Transverse colon (tissue), 3 donors: Measurements from ENCODE around the gene GALNT12.

Experiments used
- CTCF ChIP-seq, 5 experiments: fragments of 200-600 bp in 3 of 5; fragments of 450-650 bp in 2 of 5; sonication (generic) in 3 of 5; IDR thresholded peaks; 1 replicate in 2 of 5; 2 replicates in 3 of 5; pipeline ENCODE4 v1.5.1; 2016 to 2017; ENCODE audit warnings: antibody characterized with exemption in 5 of 5, inconsistent platforms in 3 of 5, mild to moderate bottlenecking in 2 of 5, moderate library complexity in 1 of 5
- POLR2A ChIP-seq: fragments of 450-650 bp; IDR thresholded peaks from one replicate; pipeline ENCODE4 v1.6.1; 2016; ENCODE audit warnings: antibody characterized with exemption, mild to moderate bottlenecking, moderate library complexity

- no peak for TF ChIP-seq POLR2A
- TF ChIP-seq CTCF (IDR thresholded peaks at IDR 0.05), result no peak
These were observed 46.8 kb downstream of the GALNT12 start for GRCh38 chr9:98854266-98854665.
